B cell (primary cell): ENCODE data around the gene PIAS4. TPM values are rescaled to one million over a fixed set of nuclear protein-coding genes. Genes with fewer than 3 reads are reported as not detected.

ENCODE experiments used
- ATAC-seq: fragments of 200-7000 bp; cut with Tn5 transposase; one replicate; pipeline ENCODE4 v1.10.0; 2021; ENCODE audit warnings: low read depth, mild to moderate bottlenecking, moderate number of reproducible peaks, moderate library complexity
- CTCF ChIA-PET: fragments of 350-600 bp; sonication (Branson Sonifier 250); formaldehyde crosslinking; loops from one replicate; lab custom pipeline; 2021; ENCODE audit warnings: antibody characterized with exemption, inconsistent platforms; lab: Charles Lee
- POLR2A ChIA-PET: fragments of 350-600 bp; sonication (Branson Sonifier 250); formaldehyde crosslinking; loops from one replicate; lab custom pipeline; 2021; ENCODE audit warnings: antibody characterized with exemption; lab: Charles Lee
- DNase-seq: peaks from one replicate; pipeline ENCODE4 v3.0.0; 2013
- H2AFZ ChIP-seq: 2 replicates; pipeline ENCODE4 v1.6.1; 2012; ENCODE audit warnings: mild to moderate bottlenecking, low read depth, low read length; ENCODE audit not compliant: insufficient read depth, poor library complexity, severe bottlenecking
- H3K27ac ChIP-seq, 2 donors: 1 replicate in 1 of 2; 2 replicates in 1 of 2; pipeline ENCODE4 v1.5.1; 2012 to 2013; ENCODE audit warnings: low read length in 2 of 2, mild to moderate bottlenecking in 2 of 2, moderate library complexity in 1 of 2
- H3K27me3 ChIP-seq, 4 experiments: fragments of 200-600 bp in 1 of 4; sonication (generic) in 1 of 4; replicated peaks in 1 of 4; 1 replicate in 2 of 4; 2 replicates in 2 of 4; pipeline versions ENCODE4 v1.6.1 to v1.7.0; 2013 to 2016; ENCODE audit warnings: low read length in 3 of 4, mild to moderate bottlenecking in 2 of 4, mixed read lengths in 1 of 4, moderate library complexity in 1 of 4; ENCODE audit not compliant: insufficient read depth in 4 of 4, control insufficient read depth in 3 of 4; ENCODE audit errors: control extremely low read depth in 1 of 4
- H3K36me3 ChIP-seq, 2 experiments: replicated peaks in 1 of 2; 1 replicate in 1 of 2; 2 replicates in 1 of 2; pipeline versions ENCODE4 v1.6.1 to v1.7.1; 2013; ENCODE audit warnings: low read length in 1 of 2; ENCODE audit not compliant: insufficient read depth in 2 of 2, control insufficient read depth in 1 of 2; ENCODE audit errors: control extremely low read depth in 1 of 2, extremely low read depth in 1 of 2
- H3K4me1 ChIP-seq, 2 donors: fragments of 200-600 bp in 1 of 2; sonication (generic) in 1 of 2; 1 replicate in 1 of 2; 2 replicates in 1 of 2; pipeline versions ENCODE4 v1.5.1 to v1.6.1; 2013 to 2017; ENCODE audit warnings: low read length in 2 of 2; ENCODE audit not compliant: control insufficient read depth in 2 of 2, insufficient read depth in 2 of 2
- H3K4me2 ChIP-seq: replicated peaks from 2 replicates; pipeline ENCODE3; 2012; ENCODE audit warnings: mild to moderate bottlenecking, low read depth, low read length; ENCODE audit not compliant: poor library complexity, severe bottlenecking
- H3K4me3 ChIP-seq, 5 experiments: fragments of 200-600 bp in 1 of 5; sonication (generic) in 1 of 5; 1 replicate in 3 of 5; 2 replicates in 2 of 5; pipeline versions ENCODE4 v1.5.1 to v1.7.0; 2011 to 2016; ENCODE audit warnings: low read length in 4 of 5, mild to moderate bottlenecking in 4 of 5, low read depth in 2 of 5, control low read depth in 1 of 5, moderate library complexity in 1 of 5; ENCODE audit not compliant: insufficient read depth in 1 of 5; ENCODE audit errors: control extremely low read depth in 1 of 5, extremely low read depth in 1 of 5
- H3K79me2 ChIP-seq: fragments of 200-600 bp; sonication (generic); one replicate; pipeline ENCODE4 v1.6.0; 2016; ENCODE audit warnings: low read length; ENCODE audit not compliant: control insufficient read depth, insufficient read depth
- H3K9ac ChIP-seq: fragments of 200-600 bp; sonication (generic); 2 replicates; pipeline ENCODE4 v1.6.1; 2017; ENCODE audit warnings: mild to moderate bottlenecking, low read length, moderate library complexity
- H3K9me3 ChIP-seq, 3 donors: one replicate each; pipeline versions ENCODE4 v1.6.1 to v1.7.1; 2013; ENCODE audit warnings: low read length in 2 of 3; ENCODE audit not compliant: control insufficient read depth in 2 of 3, insufficient read depth in 1 of 3; ENCODE audit errors: control extremely low read depth in 1 of 3
- H4K20me1 ChIP-seq: 2 replicates; pipeline ENCODE4 v1.6.0; 2012; ENCODE audit warnings: mild to moderate bottlenecking, low read length; ENCODE audit not compliant: insufficient read depth, control insufficient read depth, poor library complexity, severe bottlenecking
- H3K27ac Mint-ChIP-seq: one replicate; pipeline ENCODE4 v1.8.0; 2021; ENCODE audit warnings: mixed read lengths
- H3K27me3 Mint-ChIP-seq: one replicate; pipeline ENCODE4 v1.8.0; 2021; ENCODE audit warnings: mixed read lengths
- H3K4me1 Mint-ChIP-seq: one replicate; pipeline ENCODE4 v1.8.0; 2021; ENCODE audit warnings: mixed read lengths
- H3K4me3 Mint-ChIP-seq: one replicate; pipeline ENCODE4 v1.8.0; 2021; ENCODE audit warnings: mixed read lengths
- H3K9me3 Mint-ChIP-seq: one replicate; pipeline ENCODE4 v1.8.0; 2022; ENCODE audit warnings: mixed read lengths; ENCODE audit not compliant: insufficient read depth
- CTCF ChIP-seq: fragments of 200-600 bp; IDR thresholded peaks from one replicate; pipeline ENCODE4 v1.8.0; 2022; ENCODE audit warnings: antibody characterized with exemption, mild to moderate bottlenecking
- EZH2 ChIP-seq: IDR thresholded peaks from 2 replicates; pipeline ENCODE4 v1.6.1; 2012; ENCODE audit warnings: borderline replicate concordance, low read depth, mild to moderate bottlenecking, moderate library complexity, low read length; ENCODE audit not compliant: insufficient read depth, poor library complexity, severe bottlenecking
- WGBS: methylation state at CpG from one replicate; pipeline ENCODE4 v1.1.5; 2013; ENCODE audit warnings: missing lambda C conversion rate; ENCODE audit not compliant: insufficient coverage; 5-methylcytosine and 5-hydroxymethylcytosine counted together
- intact Hi-C: fragments of 100-400 bp; cut with micrococcal nuclease; formaldehyde crosslinking; loops from one replicate; pipeline ENCODE4 v1.10.0; 2022
- polyA plus RNA-seq: library from polyadenylated mRNA; depleted of rRNA; stranded (reverse); fragments of >200 nt; gene quantifications from 2 replicates; pipeline ENCODE4 v1.2.3, GENCODE V29; 2012
- total RNA-seq, 2 donors: library from RNA; stranded (reverse); fragments of 120-200 nt in 1 of 2; gene quantifications; 1 replicate in 1 of 2; 2 replicates in 1 of 2; pipeline versions ENCODE4 v1.2.3 to v1.2.4, GENCODE V29; 2013 to 2022

PIAS4 gene
- total and polyA plus RNA-seq, 2 donors (not counting 1 experiment from before 2014, with no cell fraction given): 13.7 to 56.8 TPM

- TF ChIP-seq EZH2 (no peak), CTCF (no peak)
- no peaks in the 10 kb centered on the region for H3K27me3 Mint-ChIP-seq
- H3K4me1 ChIP-seq: peaks cover 14 to 24% of the 10 kb centered on the region in 2 donors
- peaks cover 37% of the 10 kb centered on the region for H3K4me1 Mint-ChIP-seq
- no peak for ATAC-seq
- H3K4me3 ChIP-seq: no peak overlapping the region
- H3K36me3 ChIP-seq: peaks cover 0 to 42% of the 10 kb centered on the region in 2 experiments
- peaks cover 100% of the 10 kb centered on the region for H4K20me1 ChIP-seq
- 98% methylated on average over 33 of the region's 33 CpGs for WGBS
- H3K4me2 ChIP-seq: no peak overlapping the region
- H2AFZ ChIP-seq: no peak overlapping the region
- ChIA-PET POLR2A (no interaction called here), CTCF (interaction anchor here (0.6 kb wide), 1 partner anchor 10 kb away, joined by 7 read pairs; no protein-coding TSS in a partner anchor)
- no peaks in the 10 kb centered on the region for H3K27me3 ChIP-seq
- no peak overlapping the region for H3K4me3 Mint-ChIP-seq
- peaks cover 98% of the 10 kb centered on the region for H3K79me2 ChIP-seq
- no peak overlapping the region for H3K9ac ChIP-seq
- intact Hi-C loops: no loop called here
- peaks cover 0 to 3% (median 0%) of the 10 kb centered on the region in 3 donors for H3K9me3 ChIP-seq
- no peak for DNase-seq
- no peak overlapping the region for H3K27ac ChIP-seq
- no peaks in the 10 kb centered on the region for H3K9me3 Mint-ChIP-seq
- H3K27ac Mint-ChIP-seq: no peak overlapping the region
These were observed 5.6 kb downstream of the PIAS4 start for GRCh38 chr19:4012975-4013634.

- TF ChIP-seq EZH2 (no peak), CTCF (no peak)
- CTCF ChIA-PET: no interaction called here
These were observed 6.5 kb downstream of the PIAS4 start for GRCh38 chr19:4013886-4014540.

More at GRCh38 chr19:4013886-4014540, 6.5 kb downstream of the PIAS4 start:
- no peak overlapping the region for H3K4me2 ChIP-seq
- no peak overlapping the region for H3K4me3 ChIP-seq
- no peak overlapping the region for H3K9ac ChIP-seq
- POLR2A ChIA-PET: no interaction called here
- peaks cover 98% of the 10 kb centered on the region for H3K79me2 ChIP-seq
- H3K36me3 ChIP-seq: peaks cover 0 to 46% of the 10 kb centered on the region in 2 experiments
- Mint-ChIP-seq H3K4me1 (peaks cover 33% of the 10 kb centered on the region), H3K9me3 (no peaks in the 10 kb centered on the region), H3K27ac (no peak overlapping the region), H3K27me3 (no peaks in the 10 kb centered on the region), H3K4me3 (no peak overlapping the region)
- ATAC-seq (no peak), DNase-seq (no peak)
- H2AFZ ChIP-seq: no peak overlapping the region
- H3K27ac ChIP-seq: no peak overlapping the region
- H3K27me3 ChIP-seq: no peaks in the 10 kb centered on the region
- WGBS: 99% methylated on average over 20 of the region's 20 CpGs
- peaks cover 0 to 3% (median 0%) of the 10 kb centered on the region in 3 donors for H3K9me3 ChIP-seq
- peaks cover 7 to 15% of the 10 kb centered on the region in 2 donors for H3K4me1 ChIP-seq
- peaks cover 100% of the 10 kb centered on the region for H4K20me1 ChIP-seq
- intact Hi-C loops: no loop called here
